Upper lobe of right lung (tissue), 1 donor: Measurements from ENCODE around the gene ARID4B. TPM values are rescaled to one million over a fixed set of nuclear protein-coding genes. Genes with fewer than 3 reads are reported as not detected.
"Not testable (repeated sequence)": the region's sequence is repeated elsewhere in the genome, so short reads cannot be mapped to it uniquely, and the experiment has no call there.

Experiments
- ATAC-seq: fragments of 200-7000 bp; cut with Tn5 transposase; one replicate; pipeline ENCODE4 v1.9.1; 2020; ENCODE audit warnings: mild to moderate bottlenecking, moderate library complexity
- DNase-seq: peaks from one replicate; pipeline ENCODE4 v3.0.0-alpha.2; 2020
- H3K27ac ChIP-seq: fragments of 200-600 bp; one replicate; pipeline ENCODE4 v1.8.0; 2022
- H3K27me3 ChIP-seq: fragments of 200-600 bp; one replicate; pipeline ENCODE4 v1.8.0; 2022; ENCODE audit warnings: mild to moderate bottlenecking
- H3K36me3 ChIP-seq: fragments of 200-600 bp; one replicate; pipeline ENCODE4 v1.8.0; 2022
- H3K4me1 ChIP-seq: fragments of 200-600 bp; one replicate; pipeline ENCODE4 v1.8.0; 2022
- H3K4me3 ChIP-seq: fragments of 200-600 bp; one replicate; pipeline ENCODE4 v1.8.0; 2022; ENCODE audit warnings: mild to moderate bottlenecking
- H3K9me3 ChIP-seq: fragments of 200-600 bp; one replicate; pipeline ENCODE4 v1.8.0; 2022
- intact Hi-C: fragments of 100-400 bp; cut with DNase I; formaldehyde crosslinking; loops from one replicate; pipeline ENCODE4 v1.11.0; 2022
- total RNA-seq: library from RNA; stranded (reverse); fragmentation: NEBNext Ultra II Directional; extraction: Animal tissue kit (Norgen Biotek cat#: 25700); gene quantifications from one replicate; pipeline ENCODE4 v1.2.1, GENCODE V29; 2021
- TF ChIP-seq, protein P1 (sequence below): fragments of 200-600 bp; IDR thresholded peaks from one replicate; pipeline ENCODE4 v1.8.0; 2022; ENCODE audit warnings: antibody characterized with exemption
- donor health status: DM: no; HTN: yes; CAD: no; lungs with severe emphysema.

The ARID4B gene
- total RNA-seq, 1 donor from 2014 or later = 38.7 TPM

DNA sequence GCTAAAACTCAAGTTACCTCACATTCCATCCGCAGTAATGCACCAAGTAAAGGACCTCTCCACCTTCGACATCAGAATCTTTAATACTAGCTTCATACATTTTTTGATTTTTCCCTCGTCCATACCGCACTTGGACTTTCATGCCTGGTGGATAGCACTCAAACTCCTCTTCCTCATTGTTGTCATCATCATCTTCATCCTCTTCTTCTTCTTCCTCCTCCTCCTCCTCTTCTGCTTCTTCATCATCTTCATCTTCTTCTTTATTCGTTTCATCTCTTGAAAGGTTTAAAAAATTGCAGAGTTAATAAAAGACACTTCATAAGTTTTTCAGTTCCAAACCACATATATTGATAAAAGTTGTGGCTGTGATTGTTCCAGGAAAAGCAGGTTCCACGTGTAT lies 114.2 kb downstream of the ARID4B start:
- H3K9me3 ChIP-seq = no peaks in the 10 kb centered on the region
- H3K27me3 ChIP-seq = no peaks in the 10 kb centered on the region
- no peak overlapping the region for H3K4me3 ChIP-seq
- intact Hi-C loops = no loop called here
- TF ChIP-seq, protein P1, sequence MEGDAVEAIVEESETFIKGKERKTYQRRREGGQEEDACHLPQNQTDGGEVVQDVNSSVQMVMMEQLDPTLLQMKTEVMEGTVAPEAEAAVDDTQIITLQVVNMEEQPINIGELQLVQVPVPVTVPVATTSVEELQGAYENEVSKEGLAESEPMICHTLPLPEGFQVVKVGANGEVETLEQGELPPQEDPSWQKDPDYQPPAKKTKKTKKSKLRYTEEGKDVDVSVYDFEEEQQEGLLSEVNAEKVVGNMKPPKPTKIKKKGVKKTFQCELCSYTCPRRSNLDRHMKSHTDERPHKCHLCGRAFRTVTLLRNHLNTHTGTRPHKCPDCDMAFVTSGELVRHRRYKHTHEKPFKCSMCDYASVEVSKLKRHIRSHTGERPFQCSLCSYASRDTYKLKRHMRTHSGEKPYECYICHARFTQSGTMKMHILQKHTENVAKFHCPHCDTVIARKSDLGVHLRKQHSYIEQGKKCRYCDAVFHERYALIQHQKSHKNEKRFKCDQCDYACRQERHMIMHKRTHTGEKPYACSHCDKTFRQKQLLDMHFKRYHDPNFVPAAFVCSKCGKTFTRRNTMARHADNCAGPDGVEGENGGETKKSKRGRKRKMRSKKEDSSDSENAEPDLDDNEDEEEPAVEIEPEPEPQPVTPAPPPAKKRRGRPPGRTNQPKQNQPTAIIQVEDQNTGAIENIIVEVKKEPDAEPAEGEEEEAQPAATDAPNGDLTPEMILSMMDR = no peak
- no peaks in the 10 kb centered on the region for H3K4me1 ChIP-seq
- H3K36me3 ChIP-seq = peaks cover 70% of the 10 kb centered on the region
- H3K27ac ChIP-seq = no peak overlapping the region
- ATAC-seq = no peak
- DNase-seq = no peak

DNA sequence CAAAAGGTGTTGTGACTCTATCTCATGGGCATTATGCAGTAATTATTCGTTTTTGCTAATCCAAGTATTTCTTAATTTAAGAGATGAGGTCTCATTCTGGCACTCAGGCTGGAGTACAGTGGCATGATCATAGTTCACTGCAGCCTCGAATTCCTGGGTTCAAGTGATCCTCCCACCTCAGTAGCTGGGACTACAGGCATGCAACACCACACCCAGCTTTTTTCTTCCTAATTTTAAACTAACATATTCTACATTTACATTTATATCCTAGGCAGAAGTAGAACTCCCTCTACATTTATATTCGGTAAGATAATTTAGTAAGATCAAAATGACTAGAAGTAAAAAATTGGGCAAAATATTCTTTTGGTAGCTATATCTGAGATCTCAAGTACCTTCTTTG lies 116.5 kb downstream of the ARID4B start:
- H3K4me3 ChIP-seq = no peak overlapping the region
- intact Hi-C loops = no loop called here
- ATAC-seq = no peak
- peaks cover 77% of the 10 kb centered on the region for H3K36me3 ChIP-seq
- H3K4me1 ChIP-seq = no peaks in the 10 kb centered on the region
- H3K27ac ChIP-seq = no peak overlapping the region
- H3K27me3 ChIP-seq = no peaks in the 10 kb centered on the region
- no peak for DNase-seq
- TF ChIP-seq, protein P1 = no peak
- H3K9me3 ChIP-seq = no peaks in the 10 kb centered on the region

DNA sequence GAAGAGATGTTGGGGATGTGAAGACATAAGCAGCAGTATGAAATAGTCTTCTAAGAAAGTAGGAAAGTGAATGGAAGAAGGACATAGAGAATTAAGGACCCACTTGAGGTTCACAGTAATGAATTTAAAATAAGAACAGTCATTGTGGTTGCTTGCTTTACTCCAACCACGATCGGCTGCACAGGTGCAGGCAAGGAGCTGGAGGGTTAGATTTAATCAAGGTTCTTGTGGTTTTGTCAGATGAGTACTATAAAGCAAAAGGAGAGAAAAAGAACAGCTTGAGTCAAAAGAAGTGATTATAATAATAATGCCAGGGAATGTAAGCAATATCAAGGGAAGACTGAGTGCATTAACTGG lies 120.8 kb downstream of the ARID4B start:
- Histone ChIP-seq H3K36me3 (peaks cover 63% of the 10 kb centered on the region), H3K27me3 (no peaks in the 10 kb centered on the region), H3K27ac (no peak overlapping the region), H3K4me1 (no peaks in the 10 kb centered on the region), H3K9me3 (no peaks in the 10 kb centered on the region), H3K4me3 (no peak overlapping the region)
- no peak for DNase-seq
- intact Hi-C loops = no loop called here
- TF ChIP-seq, protein P1 = no peak
- no peak for ATAC-seq

DNA sequence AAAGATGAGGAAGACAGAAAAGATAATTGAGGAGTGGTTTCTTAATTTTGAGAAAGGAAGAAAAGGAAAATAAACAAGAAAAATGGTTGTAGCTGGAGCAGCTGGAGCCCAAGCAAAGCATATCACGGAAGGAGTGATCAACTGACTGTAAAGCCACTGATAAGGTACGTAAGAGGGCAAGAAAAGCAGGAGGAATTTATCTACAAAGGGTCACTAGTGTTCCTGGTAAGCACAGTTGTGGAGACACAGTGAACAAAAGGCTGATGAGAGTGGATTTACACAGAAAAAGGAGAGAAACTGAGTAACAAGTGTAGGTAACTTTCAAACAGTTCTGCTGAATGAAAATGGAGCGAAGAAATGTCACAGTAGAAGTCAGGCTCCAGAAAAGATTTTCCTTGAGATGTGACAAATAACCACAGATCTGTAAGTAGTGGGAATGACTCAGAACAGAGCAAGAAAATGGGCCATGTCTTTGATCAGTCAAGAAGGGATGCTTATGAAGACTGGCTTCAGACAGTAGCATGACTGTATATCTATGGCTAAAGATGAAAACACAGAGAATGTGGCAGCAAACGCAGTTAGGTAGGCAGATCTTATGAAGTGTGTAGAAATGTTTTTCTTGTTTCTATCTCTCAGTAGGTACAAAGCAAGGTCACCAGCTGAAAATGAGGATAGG lies 121.3 kb downstream of the ARID4B start:
- Histone ChIP-seq H3K27me3 (no peaks in the 10 kb centered on the region), H3K4me3 (no peak overlapping the region), H3K27ac (no peak overlapping the region), H3K4me1 (no peaks in the 10 kb centered on the region), H3K36me3 (peaks cover 57% of the 10 kb centered on the region), H3K9me3 (no peaks in the 10 kb centered on the region)
- DNase-seq = no peak
- intact Hi-C loops = no loop called here
- no peak for ATAC-seq
- TF ChIP-seq, protein P1 = no peak

DNA sequence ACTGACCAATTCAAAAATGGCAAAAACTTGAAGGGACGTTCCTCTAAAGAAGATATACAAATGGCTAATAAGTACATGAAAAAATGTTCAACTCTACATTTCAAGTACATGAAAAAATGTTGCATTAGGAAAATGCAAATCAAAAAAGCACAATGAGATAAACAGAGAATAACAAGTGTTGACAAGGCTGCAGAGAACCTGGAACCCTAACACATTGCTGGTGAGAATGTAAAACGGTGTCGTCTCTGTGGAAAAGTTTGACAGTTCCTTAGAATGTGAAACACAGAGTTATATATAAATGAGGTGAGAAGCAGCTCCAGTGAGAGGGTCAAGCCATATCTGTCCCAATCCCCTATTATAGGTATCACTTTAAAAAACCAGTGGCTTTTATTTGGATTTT lies 122.3 kb downstream of the ARID4B start:
- H3K36me3 ChIP-seq = peaks cover 55% of the 10 kb centered on the region
- TF ChIP-seq, protein P1 = no peak
- H3K9me3 ChIP-seq = no peaks in the 10 kb centered on the region
- no peak for ATAC-seq
- intact Hi-C loops = no loop called here
- no peaks in the 10 kb centered on the region for H3K27me3 ChIP-seq
- no peak overlapping the region for H3K27ac ChIP-seq
- no peaks in the 10 kb centered on the region for H3K4me1 ChIP-seq
- DNase-seq = no peak
- H3K4me3 ChIP-seq = no peak overlapping the region

DNA sequence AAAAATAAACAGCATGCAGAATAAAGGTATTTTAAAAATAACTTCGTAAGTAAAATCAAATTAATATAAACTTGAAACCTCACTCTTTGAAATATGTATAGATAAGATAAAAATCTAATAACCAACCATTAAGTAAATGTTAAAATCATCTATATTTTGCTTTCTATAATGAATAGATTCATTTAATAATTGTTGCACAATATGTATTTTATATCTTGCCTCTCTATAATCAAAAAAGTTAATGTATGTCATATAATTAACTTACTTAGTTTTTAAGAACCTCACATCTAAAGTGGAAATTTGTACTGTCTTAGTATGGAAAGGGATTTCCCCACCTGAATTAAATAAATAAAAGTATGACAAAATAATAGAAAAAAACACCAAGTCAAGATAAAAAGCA lies 124.6 kb downstream of the ARID4B start:
- TF ChIP-seq, protein P1 = no peak
- H3K27me3 ChIP-seq = no peaks in the 10 kb centered on the region
- peaks cover 34% of the 10 kb centered on the region for H3K36me3 ChIP-seq
- no peak overlapping the region for H3K27ac ChIP-seq
- H3K4me3 ChIP-seq = no peak overlapping the region
- no peak for ATAC-seq
- no peaks in the 10 kb centered on the region for H3K4me1 ChIP-seq
- H3K9me3 ChIP-seq = no peaks in the 10 kb centered on the region
- intact Hi-C loops = no loop called here
- DNase-seq = no peak

DNA sequence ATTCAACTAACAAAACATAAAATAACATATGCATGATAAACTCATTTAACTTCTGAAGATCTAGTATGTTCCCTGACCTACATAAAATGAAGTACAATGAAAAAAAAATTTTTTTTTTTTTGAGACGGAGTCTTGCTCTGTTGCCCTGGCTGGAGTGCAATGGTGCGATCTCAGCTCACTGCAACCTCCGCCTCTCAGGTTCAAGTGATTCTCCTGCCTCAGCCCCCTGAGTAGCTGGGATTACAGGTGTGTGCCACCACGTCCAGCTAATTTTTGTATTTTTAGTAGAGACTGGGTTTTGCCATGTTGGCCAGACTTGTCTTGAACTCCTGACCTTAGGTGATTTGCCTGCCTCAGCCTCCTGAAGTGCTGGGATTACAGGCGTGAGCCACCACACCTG lies 125.5 kb downstream of the ARID4B start:
- H3K27me3 ChIP-seq, H3K9me3 ChIP-seq, ATAC-seq, DNase-seq, H3K4me3 ChIP-seq, intact Hi-C loops, H3K4me1 ChIP-seq, H3K27ac ChIP-seq: not testable (repeated sequence)
- peaks cover 33% of the 10 kb centered on the region for H3K36me3 ChIP-seq
